GM12878 (cell line): ENCODE measurements around the gene PRR22. TPM values are rescaled to one million over a fixed set of nuclear protein-coding genes. Genes with fewer than 3 reads are reported as not detected.

Source experiments
- ATAC-seq: fragments of 200-7000 bp; cut with Tn5 transposase; 3 replicates; pipeline ENCODE4 v1.9.1; 2020; ENCODE audit warnings: mild to moderate bottlenecking, moderate library complexity
- Bru-seq: library from RNA; stranded (reverse); fragments of 400-500 nt; gene quantifications from one replicate; lab custom pipeline; 2021; lab: Mats Ljungman, UMichigan
- BruChase-seq, 2 experiments: library from RNA; stranded (reverse); fragments of 400-500 nt; gene quantifications; one replicate each; lab custom pipeline; 2021; lab: Mats Ljungman, UMichigan
- BruUV-seq: library from RNA; stranded (reverse); fragments of 400-500 nt; replicated peaks from 2 replicates; lab custom pipeline; 2021; lab: Mats Ljungman, UMichigan
- CTCF ChIA-PET: fragments of 300-600 bp; sonication (Branson Sonifier 250); formaldehyde crosslinking; extraction: SDS; loops from one replicate; lab custom pipeline; 2021; ENCODE audit warnings: inconsistent platforms; lab: Yijun Ruan, JAX
- POLR2A ChIA-PET: fragments of 350-600 bp; formaldehyde crosslinking; extraction: SDS; loops from one replicate; lab custom pipeline; 2021; ENCODE audit warnings: inconsistent platforms; lab: Charles Lee
- RAD21 ChIA-PET: fragments of 300-600 bp; sonication (Branson Sonifier 250); formaldehyde crosslinking; loops from one replicate; lab custom pipeline; 2023; ENCODE audit warnings: antibody characterized with exemption; ENCODE audit not compliant: unreplicated experiment; lab: Charles Lee
- SMC1A ChIA-PET: fragments of 300-600 bp; sonication (Branson Sonifier 250); formaldehyde crosslinking; loops from one replicate; lab custom pipeline; 2023; ENCODE audit not compliant: unreplicated experiment, uncharacterized antibody; lab: Charles Lee
- DNase-seq: peaks from one replicate; pipeline ENCODE4 v3.0.0-alpha.2; 2011; ENCODE audit warnings: low read depth, low spot score
- FAIRE-seq: peaks from 3 replicates; lab custom pipeline; 2011; peaks lifted over from hg19 to GRCh38; lab: Jason Lieb, UNC
- H2AFZ ChIP-seq: 2 replicates; pipeline ENCODE4 v1.6.0; 2011; ENCODE audit warnings: low read depth, low read length, control low read depth; ENCODE audit not compliant: control insufficient read depth
- H3K27ac ChIP-seq: 2 replicates; pipeline ENCODE4 v1.5.1; 2011; ENCODE audit warnings: control low read depth; ENCODE audit not compliant: control insufficient read depth, insufficient read depth
- H3K27me3 ChIP-seq, 2 experiments: replicated peaks in 1 of 2; 2 replicates each; pipeline versions ENCODE4 v1.6.0 to v1.6.1; 2011; ENCODE audit warnings: low read length in 1 of 2; ENCODE audit not compliant: control insufficient read depth in 2 of 2, insufficient read depth in 2 of 2
- H3K36me3 ChIP-seq, 2 experiments: 2 replicates each; pipeline ENCODE4 v1.5.1; 2011; ENCODE audit warnings: low read length in 1 of 2; ENCODE audit not compliant: control insufficient read depth in 2 of 2, insufficient read depth in 2 of 2
- H3K4me1 ChIP-seq: 2 replicates; pipeline ENCODE4 v1.6.1; 2011; ENCODE audit warnings: mild to moderate bottlenecking, low read length, moderate library complexity, mixed read lengths; ENCODE audit not compliant: control insufficient read depth, insufficient read depth
- H3K4me2 ChIP-seq: 2 replicates; pipeline ENCODE4 v1.6.0; 2011; ENCODE audit warnings: control low read depth; ENCODE audit not compliant: control insufficient read depth, insufficient read depth
- H3K4me3 ChIP-seq: fragments of 200-600 bp; sonication (generic); 2 replicates; pipeline ENCODE4 v1.5.1; 2016
- H3K79me2 ChIP-seq: 2 replicates; pipeline ENCODE4 v1.6.0; 2011; ENCODE audit warnings: low read length; ENCODE audit not compliant: control insufficient read depth, insufficient read depth
- H3K9ac ChIP-seq: 2 replicates; pipeline ENCODE4 v1.8.0; 2011; ENCODE audit warnings: low read length, control low read depth, mixed read lengths; ENCODE audit not compliant: control insufficient read depth, insufficient read depth
- H3K9me3 ChIP-seq: replicated peaks from 3 replicates; pipeline ENCODE4 v1.5.1; 2011; ENCODE audit warnings: mild to moderate bottlenecking, low read length; ENCODE audit not compliant: control insufficient read depth, insufficient read depth
- H4K20me1 ChIP-seq: 2 replicates; pipeline ENCODE4 v1.6.0; 2011; ENCODE audit not compliant: control insufficient read depth, insufficient read depth
- BCL3 ChIP-seq: IDR thresholded peaks from 2 replicates; pipeline ENCODE4 v1.6.1; 2011; ENCODE audit warnings: borderline replicate concordance, low read depth, mild to moderate bottlenecking, moderate library complexity, low read length; ENCODE audit not compliant: insufficient read depth, poor library complexity, severe bottlenecking
- DPF2 ChIP-seq: fragments of 450-650 bp; IDR thresholded peaks from 2 replicates; pipeline ENCODE4 v1.6.1; 2017; ENCODE audit warnings: mild to moderate bottlenecking
- GABPA ChIP-seq: IDR thresholded peaks from 2 replicates; pipeline ENCODE4 v1.6.1; 2014; ENCODE audit warnings: antibody characterized with exemption, low read depth, mild to moderate bottlenecking, inconsistent platforms
- HDAC2 ChIP-seq: fragments of 200-600 bp; sonication (generic); IDR thresholded peaks from 2 replicates; pipeline ENCODE4 v1.6.1; 2017
- MYB ChIP-seq: fragments of 150-350 bp; IDR thresholded peaks from 2 replicates; pipeline ENCODE4 v1.6.1; 2014; ENCODE audit warnings: mild to moderate bottlenecking, low read depth, low read length, borderline replicate concordance
- NRF1 ChIP-seq: conservative IDR thresholded peaks from 2 replicates; pipeline ENCODE4 v1.6.1; 2011; ENCODE audit warnings: mild to moderate bottlenecking, low read depth, low read length, improper control_type of control experiment
- RELA ChIP-seq: fragments of 450-650 bp; IDR thresholded peaks from 2 replicates; pipeline ENCODE4 v1.8.0; 2014; ENCODE audit warnings: borderline replicate concordance; ENCODE audit not compliant: partially characterized antibody
- SMC3 ChIP-seq: IDR thresholded peaks from 2 replicates; pipeline ENCODE4 v1.6.1; 2011; ENCODE audit warnings: low read length, improper control_type of control experiment, borderline replicate concordance
- STAT3 ChIP-seq: IDR thresholded peaks from 2 replicates; pipeline ENCODE4 v1.6.1; 2011; ENCODE audit warnings: low read depth, low read length, improper control_type of control experiment
- TCF12 ChIP-seq: IDR thresholded peaks from 2 replicates; pipeline ENCODE4 v1.6.1; 2011; ENCODE audit warnings: low read depth, mild to moderate bottlenecking, low read length
- TCF3 ChIP-seq: IDR thresholded peaks from 2 replicates; pipeline ENCODE4 v1.6.1; 2012; ENCODE audit warnings: low read depth, mild to moderate bottlenecking, low read length, borderline replicate concordance; ENCODE audit not compliant: insufficient read depth
- USF1 ChIP-seq: IDR thresholded peaks from 2 replicates; pipeline ENCODE4 v1.6.1; 2011; ENCODE audit warnings: borderline replicate concordance, low read depth, mild to moderate bottlenecking, moderate library complexity, mixed read lengths, low read length; ENCODE audit not compliant: insufficient read depth; ENCODE audit errors: extremely low read length
- ZSCAN29 ChIP-seq: fragments of 450-650 bp; IDR thresholded peaks from 2 replicates; pipeline ENCODE4 v1.6.1; 2017; ENCODE audit warnings: mild to moderate bottlenecking, moderate library complexity
- WGBS: methylation state at CpG from one replicate; pipeline ENCODE4 v1.1.6; 2016; ENCODE audit warnings: low lambda C conversion rate; ENCODE audit not compliant: insufficient replicate concordance, insufficient coverage; ENCODE audit errors: missing lambda C conversion rate; 5-methylcytosine and 5-hydroxymethylcytosine counted together
- in situ Hi-C: fragments of 300-500 bp; cut with MboI; formaldehyde crosslinking; loops from 9 replicates; pipeline ENCODE4 v1.14.3; 2018; ENCODE audit warnings: mixed read lengths
- intact Hi-C: fragments of 100-400 bp; cut with micrococcal nuclease; formaldehyde crosslinking; loops from one replicate; pipeline ENCODE4 v1.14.2; 2022; ENCODE audit not compliant: unreplicated experiment
- long read RNA-seq, 2 experiments: library from polyadenylated mRNA; unstranded; transcript quantifications; one replicate each; pipeline ENCODE4 v2.0.0, GENCODE V29; 2019 to 2020
- polyA minus RNA-seq, 3 experiments: library from RNA; depleted of rRNA, polyadenylated mRNA; stranded (reverse); fragments of >200 nt; gene quantifications; 2 replicates each; pipeline ENCODE4 v1.2.3, GENCODE V29; 2011
- polyA plus RNA-seq, 11 experiments: library from polyadenylated mRNA; depleted of rRNA in 4 of 11; unstranded in 6 of 11; stranded (reverse) in 5 of 11; fragments of >200 nt; fragmentation: Nextera tagmentation in 4 of 11; fragmentation: Illumina TruSeq in 1 of 11; extraction: Ambion mirVana in 4 of 11; extraction: Trizol in 1 of 11; gene quantifications; 1 replicate in 1 of 11; 2 replicates in 10 of 11; pipeline versions ENCODE4 v1.2.1 to v1.2.3, GENCODE V29; 2011 to 2016; ENCODE audit warnings: inconsistent platforms in 2 of 11, missing spikeins in 2 of 11, low read depth in 1 of 11
- total RNA-seq, 4 experiments: library from RNA; depleted of rRNA in 3 of 4; stranded (reverse); fragments of >200 nt in 3 of 4; fragmentation: Illumina TruSeq in 1 of 4; extraction: Trizol in 1 of 4; gene quantifications; 2 replicates each; pipeline versions ENCODE4 v1.2.1 to v1.2.3, GENCODE V29; 2013 to 2021

Gene PRR22
- total RNA-seq (2013; cell fraction: nucleolus; rRNA removed): 2.6 and 3.5 TPM in 2 replicates
- total RNA-seq (2014; rRNA removed): 2.2 and 2.8 TPM in 2 replicates
- total RNA-seq (2014; rRNA removed; fragmentation: Illumina TruSeq; extraction: Trizol): 0.31 and 0.32 TPM in 2 replicates
- 2.5 and 3.1 TPM in 2 replicates for total RNA-seq (2021)
- polyA plus RNA-seq (2011; ENCODE audit: low read depth): 0.22 TPM
- 0.37 and 0.81 TPM in 2 replicates for polyA plus RNA-seq (2011; rRNA removed)
- 1.2 and 2.7 TPM in 2 replicates for polyA plus RNA-seq (2011; cell fraction: cytosol; rRNA removed)
- polyA plus RNA-seq (2011; cell fraction: nucleus; rRNA removed): 15.2 and 22.3 TPM in 2 replicates
- polyA plus RNA-seq (2012): 1.1 and 1.9 TPM in 2 replicates
- polyA plus RNA-seq (2014; fragmentation: Illumina TruSeq; extraction: Trizol): 0.34 TPM in 1 of 2 replicates, not detected in the other
- polyA plus RNA-seq (2014; fragmentation: Nextera tagmentation; extraction: Ambion mirVana): not detected
- polyA plus RNA-seq (2014; rRNA removed): 4.4 and 5.4 TPM in 2 replicates
- 1 to 10 TPM; 1.2 to 1.4 TPM for polyA plus RNA-seq (2016; fragmentation: Nextera tagmentation; extraction: Ambion mirVana)
- 0.31 TPM in 1 of 2 replicates, not detected in the other for polyA minus RNA-seq (2011; rRNA and poly(A)+ RNA removed)
- 1.1 TPM in 1 of 2 replicates, not detected in the other for polyA minus RNA-seq (2011; cell fraction: cytosol; rRNA and poly(A)+ RNA removed)
- polyA minus RNA-seq (2011; cell fraction: nucleus; rRNA and poly(A)+ RNA removed): 1.2 and 1.8 TPM in 2 replicates
- percentile 47 among the genes with signal in this experiment for Bru-seq, nascent RNA
- BruChase-seq, experiment 1, labeled RNA remaining after a 6-hour chase: percentile 50 among the genes with signal in this experiment
- BruChase-seq, experiment 2, labeled RNA remaining after a 2-hour chase: percentile 44 among the genes with signal in this experiment
- long read RNA-seq, experiment 1: 0 reads
- long read RNA-seq, experiment 2: 0 reads

GRCh38 chr19:5784581-5785147 lies at the start of gene PRR22:
Gene PRR22 (minus strand): TSS chr19:5784746. CDS start chr19:5784660, 86 bp downstream.
- no peak within 1 kb of the TSS for H2AFZ ChIP-seq
- ChIA-PET POLR2A (no interaction called here), RAD21 (no interaction called here), CTCF (no interaction called here), SMC1A (no interaction called here)
- H3K27ac ChIP-seq: no peak within 1 kb of the TSS
- no peak for TF ChIP-seq DPF2
- no peak for TF ChIP-seq TCF12
- TF ChIP-seq RELA: no peak
- no peak for TF ChIP-seq NRF1
- no peak for TF ChIP-seq MYB
- TF ChIP-seq BCL3: no peak
- no peak for TF ChIP-seq GABPA
- TF ChIP-seq HDAC2: no peak
- no peak for TF ChIP-seq USF1
- TF ChIP-seq STAT3: no peak
- no peak for TF ChIP-seq TCF3
- no peak for TF ChIP-seq SMC3
- no peak for TF ChIP-seq ZSCAN29
- H4K20me1 ChIP-seq: no peaks in the 10 kb centered on the region
- in situ Hi-C loops (no loop called here), intact Hi-C loops (no loop called here)
- no peaks in the 10 kb centered on the region for H3K4me1 ChIP-seq
- no peak within 1 kb of the TSS for H3K4me3 ChIP-seq
- ATAC-seq (no peak), FAIRE-seq (no peak), DNase-seq (no peak)
- peaks cover 0 to 30% of the 10 kb centered on the region in 2 experiments; a peak in 3 of 4 replicates for H3K36me3 ChIP-seq
- no peak within 1 kb of the TSS for H3K4me2 ChIP-seq
- no peaks in the 10 kb centered on the region for H3K27me3 ChIP-seq
- no TSS peak for BruUV-seq
- no peak within 1 kb of the TSS for H3K9ac ChIP-seq
- H3K79me2 ChIP-seq: no peaks in the 10 kb centered on the region; the same call in 1 of the 2 replicates
- WGBS: 91% methylated on average over 15 of the region's 15 CpGs
- no peaks in the 10 kb centered on the region for H3K9me3 ChIP-seq
